Measurements from ENCODE around the gene LAMA2.

LAMA2 gene

DNA sequence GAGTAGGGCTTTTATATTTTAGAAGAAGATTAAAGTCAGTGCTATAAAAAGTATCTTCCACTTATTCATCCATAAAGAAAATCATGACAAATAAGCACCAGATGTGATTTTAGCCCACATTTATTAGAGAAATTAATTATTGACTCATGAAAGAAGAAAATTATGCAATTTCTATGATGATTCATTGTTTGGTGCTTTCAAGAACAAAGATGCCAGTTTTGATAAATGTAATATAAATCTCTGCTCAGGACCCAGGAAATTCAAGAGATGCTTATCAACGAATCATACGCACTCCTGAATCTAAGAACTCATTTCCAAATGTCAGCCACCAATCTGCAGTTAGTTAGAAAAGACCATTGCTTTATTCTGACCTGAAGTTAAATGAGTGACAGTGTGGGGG lies 615.6 kb downstream of the LAMA2 start:
- TF ChIP-seq, protein P1, sequence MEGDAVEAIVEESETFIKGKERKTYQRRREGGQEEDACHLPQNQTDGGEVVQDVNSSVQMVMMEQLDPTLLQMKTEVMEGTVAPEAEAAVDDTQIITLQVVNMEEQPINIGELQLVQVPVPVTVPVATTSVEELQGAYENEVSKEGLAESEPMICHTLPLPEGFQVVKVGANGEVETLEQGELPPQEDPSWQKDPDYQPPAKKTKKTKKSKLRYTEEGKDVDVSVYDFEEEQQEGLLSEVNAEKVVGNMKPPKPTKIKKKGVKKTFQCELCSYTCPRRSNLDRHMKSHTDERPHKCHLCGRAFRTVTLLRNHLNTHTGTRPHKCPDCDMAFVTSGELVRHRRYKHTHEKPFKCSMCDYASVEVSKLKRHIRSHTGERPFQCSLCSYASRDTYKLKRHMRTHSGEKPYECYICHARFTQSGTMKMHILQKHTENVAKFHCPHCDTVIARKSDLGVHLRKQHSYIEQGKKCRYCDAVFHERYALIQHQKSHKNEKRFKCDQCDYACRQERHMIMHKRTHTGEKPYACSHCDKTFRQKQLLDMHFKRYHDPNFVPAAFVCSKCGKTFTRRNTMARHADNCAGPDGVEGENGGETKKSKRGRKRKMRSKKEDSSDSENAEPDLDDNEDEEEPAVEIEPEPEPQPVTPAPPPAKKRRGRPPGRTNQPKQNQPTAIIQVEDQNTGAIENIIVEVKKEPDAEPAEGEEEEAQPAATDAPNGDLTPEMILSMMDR (IDR thresholded peaks at IDR 0.05; ENCODE audit: low read length) = no peak
- TF ChIP-seq EZH2phosphoT487 (IDR thresholded peaks at IDR 0.05; ENCODE audit: low read length) (no peak), EZH2 (optimal IDR thresholded peaks at IDR 0.05; ENCODE audit: low read depth, low read length) (no peak)
- Histone ChIP-seq H3K4me1 (ENCODE audit: low read length) (peaks cover 26% of the 10 kb centered on the region), H3K9me2 (replicated peaks; ENCODE audit: insufficient read depth, low read length) (no peaks in the 10 kb centered on the region), H3F3A (ENCODE audit: insufficient read depth, low read length) (peaks cover 15% of the 10 kb centered on the region), H3K79me2 (ENCODE audit: low read length) (no peaks in the 10 kb centered on the region), H4K20me1 (ENCODE audit: insufficient read depth, low read length) (no peaks in the 10 kb centered on the region), H3K27ac (ENCODE audit: low read length) (no peak overlapping the region), H3K27me3 (replicated peaks; ENCODE audit: insufficient read depth, low read length) (no peaks in the 10 kb centered on the region), H3K4me3 (ENCODE audit: low read length) (no peak overlapping the region), H3K9me3 (replicated peaks; ENCODE audit: insufficient read depth, low read length) (no peaks in the 10 kb centered on the region), H3K36me3 (replicated peaks; ENCODE audit: insufficient read depth, low read length) (no peaks in the 10 kb centered on the region), H3K9ac (ENCODE audit: low read length) (no peak overlapping the region; the same call in 1 of the 2 replicates), H2AFZ (ENCODE audit: low read length) (peak overlapping the region; percentile 55), H3K4me2 (ENCODE audit: low read depth, low read length) (peak overlapping the region; percentile 69)
- DNase-seq = no peak

DNA sequence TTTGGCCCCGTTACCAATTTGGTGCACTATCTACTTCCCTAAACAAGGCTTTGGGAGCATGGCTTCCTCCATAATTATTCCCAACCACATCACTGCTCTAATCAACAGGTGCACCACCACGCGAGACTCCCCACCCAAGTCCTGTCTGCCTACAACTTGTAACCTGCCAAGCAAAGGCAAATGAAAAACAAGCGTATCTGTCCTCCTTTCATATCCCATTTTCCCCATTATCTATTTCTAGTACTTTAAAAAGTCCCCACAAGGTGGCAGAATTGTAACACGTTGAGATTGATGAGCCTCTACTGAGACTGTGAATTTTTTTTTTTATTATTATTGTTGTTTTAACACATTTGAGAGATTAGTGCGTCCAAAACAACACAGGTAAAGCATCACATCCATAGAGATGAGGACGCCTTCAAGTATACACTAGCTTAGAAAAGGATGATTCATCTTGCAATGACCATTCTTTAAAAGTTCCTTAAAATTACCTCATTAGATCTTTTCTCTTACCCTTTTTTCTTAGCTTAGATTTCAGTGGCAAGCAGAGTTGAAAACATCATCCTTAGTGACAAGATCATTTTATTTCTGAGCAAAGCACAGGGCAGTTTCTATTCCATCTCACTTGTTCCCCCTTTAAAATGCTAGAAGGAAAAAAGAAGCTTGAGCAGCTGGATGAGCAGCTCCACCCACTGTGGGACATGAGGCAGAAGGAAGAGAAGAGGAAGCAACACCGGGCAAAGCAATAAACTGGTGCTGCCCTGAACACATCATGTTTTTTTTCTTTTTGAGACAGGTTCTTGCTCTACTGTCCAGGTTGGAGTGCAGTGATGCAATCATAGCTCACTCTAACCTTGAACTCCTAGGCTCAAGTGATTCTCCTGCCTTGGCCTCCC lies 616.3 kb downstream of the LAMA2 start:
- Histone ChIP-seq H2AFZ (ENCODE audit: low read length) (peak overlapping the region; percentile 55), H3K27me3 (replicated peaks; ENCODE audit: insufficient read depth, low read length) (no peaks in the 10 kb centered on the region), H3K36me3 (replicated peaks; ENCODE audit: insufficient read depth, low read length) (no peaks in the 10 kb centered on the region), H3K4me2 (ENCODE audit: low read depth, low read length) (peak overlapping the region; percentile 69), H4K20me1 (ENCODE audit: insufficient read depth, low read length) (no peaks in the 10 kb centered on the region), H3K4me1 (ENCODE audit: low read length) (peaks cover 26% of the 10 kb centered on the region), H3F3A (ENCODE audit: insufficient read depth, low read length) (peaks cover 15% of the 10 kb centered on the region), H3K79me2 (ENCODE audit: low read length) (no peaks in the 10 kb centered on the region), H3K4me3 (ENCODE audit: low read length) (no peak overlapping the region), H3K9me2 (replicated peaks; ENCODE audit: insufficient read depth, low read length) (no peaks in the 10 kb centered on the region), H3K9ac (ENCODE audit: low read length) (peak overlapping the region; percentile 2; the same call in 1 of the 2 replicates), H3K9me3 (replicated peaks; ENCODE audit: insufficient read depth, low read length) (no peaks in the 10 kb centered on the region), H3K27ac (ENCODE audit: low read length) (no peak overlapping the region)
- no peak for TF ChIP-seq EZH2phosphoT487 (IDR thresholded peaks at IDR 0.05; ENCODE audit: low read length)
- TF ChIP-seq EZH2 (optimal IDR thresholded peaks at IDR 0.05; ENCODE audit: low read depth, low read length) = no peak
- TF ChIP-seq, protein P1 (IDR thresholded peaks at IDR 0.05; ENCODE audit: low read length) = peak; percentile 64
- peak; percentile 62 for DNase-seq

DNA sequence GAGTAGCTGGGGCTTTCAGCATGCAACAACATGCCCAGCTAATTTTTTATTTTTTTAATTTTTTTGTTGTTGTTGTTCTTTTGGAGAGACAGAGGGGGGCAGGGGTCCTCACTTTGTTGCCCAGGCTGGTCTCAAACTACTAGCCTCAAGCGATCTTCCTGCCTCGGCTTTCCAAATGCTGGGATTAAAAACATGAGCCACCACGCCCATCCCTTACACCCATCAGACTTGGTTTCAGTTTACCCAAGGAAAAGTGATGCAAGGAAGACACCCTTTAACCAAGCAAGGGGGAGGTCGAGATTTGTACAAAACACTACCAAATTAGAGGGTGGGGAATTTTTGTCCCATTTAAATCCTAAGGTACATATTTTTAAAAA lies 616.9 kb downstream of the LAMA2 start:
- Histone ChIP-seq H4K20me1 (ENCODE audit: insufficient read depth, low read length) (no peaks in the 10 kb centered on the region), H3K27ac (ENCODE audit: low read length) (no peak overlapping the region), H3F3A (ENCODE audit: insufficient read depth, low read length) (peaks cover 15% of the 10 kb centered on the region), H3K9me2 (replicated peaks; ENCODE audit: insufficient read depth, low read length) (no peaks in the 10 kb centered on the region), H3K27me3 (replicated peaks; ENCODE audit: insufficient read depth, low read length) (no peaks in the 10 kb centered on the region), H3K79me2 (ENCODE audit: low read length) (no peaks in the 10 kb centered on the region), H3K36me3 (replicated peaks; ENCODE audit: insufficient read depth, low read length) (no peaks in the 10 kb centered on the region), H3K4me3 (ENCODE audit: low read length) (no peak overlapping the region), H2AFZ (ENCODE audit: low read length) (no peak overlapping the region), H3K4me1 (ENCODE audit: low read length) (peaks cover 26% of the 10 kb centered on the region), H3K4me2 (ENCODE audit: low read depth, low read length) (no peak overlapping the region), H3K9me3 (replicated peaks; ENCODE audit: insufficient read depth, low read length) (no peaks in the 10 kb centered on the region), H3K9ac (ENCODE audit: low read length) (no peak overlapping the region)
- DNase-seq = no peak
- no peak for TF ChIP-seq EZH2phosphoT487 (IDR thresholded peaks at IDR 0.05; ENCODE audit: low read length)
- TF ChIP-seq, protein P1 (IDR thresholded peaks at IDR 0.05; ENCODE audit: low read length) = no peak
- TF ChIP-seq EZH2 (optimal IDR thresholded peaks at IDR 0.05; ENCODE audit: low read depth, low read length) = no peak
